Endometrial microvascular endothelial cells (primary cell): ENCODE data around the gene UNC5CL. TPM values are rescaled to one million over a fixed set of nuclear protein-coding genes. Genes with fewer than 3 reads are reported as not detected.

Experiments used
- in situ Hi-C: cut with HindIII; loops from 2 replicates; pipeline ENCODE4 v1.10.0; 2017; ENCODE audit warnings: low sequenced_read_pairs, low pct_unique_long_range_greater_than_20kb; ENCODE audit errors: inconsistent ontology term
- total RNA-seq: library from RNA; depleted of rRNA; stranded (reverse); fragments of >200 nt; gene quantifications from one replicate; pipeline ENCODE4 v1.2.3, GENCODE V29; 2015; ENCODE audit errors: inconsistent ontology term

UNC5CL gene, protein sequence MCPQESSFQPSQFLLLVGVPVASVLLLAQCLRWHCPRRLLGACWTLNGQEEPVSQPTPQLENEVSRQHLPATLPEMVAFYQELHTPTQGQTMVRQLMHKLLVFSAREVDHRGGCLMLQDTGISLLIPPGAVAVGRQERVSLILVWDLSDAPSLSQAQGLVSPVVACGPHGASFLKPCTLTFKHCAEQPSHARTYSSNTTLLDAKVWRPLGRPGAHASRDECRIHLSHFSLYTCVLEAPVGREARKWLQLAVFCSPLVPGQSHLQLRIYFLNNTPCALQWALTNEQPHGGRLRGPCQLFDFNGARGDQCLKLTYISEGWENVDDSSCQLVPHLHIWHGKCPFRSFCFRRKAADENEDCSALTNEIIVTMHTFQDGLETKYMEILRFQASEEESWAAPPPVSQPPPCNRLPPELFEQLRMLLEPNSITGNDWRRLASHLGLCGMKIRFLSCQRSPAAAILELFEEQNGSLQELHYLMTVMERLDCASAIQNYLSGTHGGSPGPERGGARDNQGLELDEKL
- not detected for total RNA-seq

DNA sequence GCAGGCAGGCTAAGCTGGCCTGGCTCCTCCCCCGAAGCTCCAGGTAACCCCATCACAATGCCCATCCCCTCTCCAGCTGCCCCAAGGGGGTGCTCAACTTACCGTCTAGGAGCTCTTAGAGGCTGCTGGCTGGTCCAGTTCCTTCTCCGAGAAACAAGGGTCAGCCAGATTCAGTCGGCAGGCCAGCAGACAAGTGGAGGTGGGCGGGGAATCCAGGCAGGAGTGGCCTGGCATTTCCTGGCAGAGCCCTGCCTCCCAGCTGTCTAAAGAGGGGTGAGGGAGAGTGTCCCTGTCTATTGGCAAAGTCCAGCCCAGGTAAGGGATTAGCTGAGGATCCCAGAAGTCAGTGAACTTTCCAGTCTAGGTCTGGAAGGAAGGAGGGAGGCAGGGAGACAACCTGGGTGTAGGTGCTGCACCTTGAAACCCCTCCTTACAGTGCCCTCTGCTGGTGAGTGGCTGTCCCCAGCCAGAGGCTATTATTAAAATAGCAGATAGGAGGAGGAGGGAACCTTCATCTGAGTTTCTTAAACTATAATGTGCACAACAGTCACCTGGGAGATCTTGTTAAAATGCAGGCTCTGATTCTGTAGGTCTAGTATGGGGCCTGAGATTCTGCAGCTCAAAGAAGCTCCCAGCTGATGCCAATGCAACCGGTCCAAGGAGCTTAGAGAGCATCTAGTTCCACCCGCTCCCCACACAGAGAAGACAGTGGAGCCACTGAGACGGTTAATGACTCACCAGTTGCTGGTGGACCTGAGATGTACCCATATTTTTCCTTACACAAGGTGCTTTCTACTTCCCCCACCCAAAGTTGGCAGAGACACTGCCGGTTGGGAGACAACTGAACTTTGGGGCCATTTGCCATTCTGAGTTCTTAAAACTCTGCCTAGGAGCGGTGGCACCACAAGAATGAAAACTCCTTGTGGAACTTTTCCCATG lies at the start of gene UNC5CL:
UNC5CL (minus strand) TSS at position 162 of the 939 bp plus-strand sequence. CDS start 4,147 bp downstream, outside the sequence.
- in situ Hi-C loops: no loop called here

DNA sequence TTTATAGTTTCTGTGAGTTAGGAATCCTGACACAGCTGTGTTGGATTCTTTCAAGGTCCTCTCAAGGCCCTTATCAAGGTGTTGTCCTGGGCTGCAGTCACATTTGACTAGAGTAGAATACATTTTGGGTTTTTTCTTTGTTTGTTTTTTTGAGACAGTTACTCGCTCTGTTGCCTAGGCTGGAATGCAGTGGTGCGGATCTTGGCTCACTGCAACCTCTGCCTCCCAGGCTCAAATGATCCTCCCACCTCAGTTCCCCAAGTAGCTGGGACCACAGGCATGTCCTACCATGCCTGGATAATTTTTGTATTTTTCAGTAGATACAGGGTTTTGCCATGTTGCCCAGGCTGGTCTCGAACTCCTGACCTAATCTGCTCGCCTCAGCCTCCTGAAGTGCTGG lies 49.4 kb upstream of the UNC5CL start:
- in situ Hi-C loops: no loop called here

DNA sequence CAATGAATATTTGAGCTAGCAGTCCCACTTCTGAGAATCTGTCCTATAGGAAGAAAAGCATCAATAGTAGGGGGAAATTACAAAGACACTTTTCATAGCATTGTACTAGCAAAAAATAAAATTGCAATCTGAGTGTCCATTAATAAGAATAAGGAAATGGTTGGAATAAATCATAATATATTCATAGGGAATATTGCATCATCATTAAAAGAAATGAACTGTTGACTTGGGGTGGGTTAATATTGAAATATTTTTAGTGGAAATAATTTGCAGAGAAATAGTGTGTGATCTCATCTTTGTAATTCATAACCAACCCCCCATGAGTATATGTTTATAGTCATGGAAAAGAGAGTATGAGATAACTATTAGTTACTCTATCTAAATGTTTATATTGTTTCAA lies 46.2 kb upstream of the UNC5CL start:
- in situ Hi-C loops: no loop called here

DNA sequence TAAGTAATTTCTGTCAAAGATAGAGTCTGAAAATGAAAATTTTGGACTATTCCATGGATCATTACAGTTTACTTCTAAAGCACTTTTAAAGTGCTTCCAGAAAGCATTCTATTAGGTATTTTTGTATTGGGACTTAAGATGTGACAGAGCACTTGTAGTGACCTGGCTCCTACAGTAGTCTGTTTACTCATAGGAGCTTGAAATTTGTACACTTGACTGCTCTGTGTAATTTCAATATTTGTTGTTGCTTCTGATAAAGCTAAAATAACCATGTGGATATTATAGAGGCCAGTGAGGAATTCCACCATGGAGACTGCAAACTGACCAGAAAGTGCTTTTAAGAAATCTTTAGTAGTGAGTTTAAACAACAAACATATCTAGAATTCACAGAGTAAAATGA lies 44.1 kb upstream of the UNC5CL start:
- in situ Hi-C loops: no loop called here

DNA sequence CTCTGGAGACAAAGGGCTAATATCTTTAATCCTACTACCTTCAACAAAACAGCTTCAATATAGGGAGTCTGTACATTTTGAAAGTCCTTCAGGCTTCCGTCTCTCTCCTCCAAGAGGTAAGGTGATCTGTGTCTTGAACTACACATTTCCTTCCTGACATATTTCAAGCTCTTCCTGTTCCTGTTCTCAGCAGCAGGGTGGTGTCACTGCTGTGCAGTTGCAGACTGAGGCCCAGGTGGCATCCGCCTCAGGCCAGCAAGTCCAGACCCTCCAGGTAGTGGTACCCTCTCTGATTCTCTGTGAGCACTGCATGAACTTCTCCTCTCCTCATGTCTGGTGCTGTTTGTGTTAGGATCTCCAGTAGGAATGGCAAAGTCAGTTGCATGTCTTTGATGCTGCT lies 41.6 kb upstream of the UNC5CL start:
- in situ Hi-C loops: no loop called here

DNA sequence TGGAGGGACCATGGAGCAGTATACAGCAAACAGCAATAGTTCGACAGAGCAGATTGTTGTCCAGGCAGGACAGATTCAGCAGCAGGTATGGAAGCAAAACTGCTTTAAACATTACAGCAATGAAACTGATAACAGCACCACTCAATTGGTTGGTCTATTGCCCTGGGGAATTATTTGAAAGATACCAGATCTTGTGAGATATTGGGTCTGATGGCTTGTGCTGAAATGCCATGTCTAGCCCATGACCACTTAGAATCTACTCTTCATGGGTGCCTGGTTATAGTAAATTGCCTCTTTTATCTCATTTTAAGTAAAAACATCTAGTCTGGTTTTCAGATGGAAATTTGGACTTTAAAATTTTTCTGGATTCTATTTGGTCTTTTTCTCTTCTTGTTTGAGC lies 40.1 kb upstream of the UNC5CL start:
- in situ Hi-C loops: no loop called here

DNA sequence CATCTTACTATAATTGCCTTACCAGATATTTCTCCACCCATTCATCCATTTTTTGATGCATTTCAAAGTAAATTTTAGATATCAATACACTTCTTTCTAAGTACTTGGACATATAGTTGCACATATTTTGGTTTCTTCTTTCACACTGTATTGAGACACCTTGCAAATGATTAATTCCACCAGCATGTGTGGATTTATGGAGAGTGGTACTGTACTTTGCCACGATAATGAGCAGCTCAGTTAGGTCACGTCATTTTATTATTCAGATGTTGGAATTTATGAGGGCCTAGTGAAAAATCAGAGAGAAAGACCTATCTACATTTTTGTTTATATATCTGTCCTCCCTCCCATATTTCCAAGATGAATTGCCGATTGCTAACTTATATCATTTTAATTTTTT lies 39.1 kb upstream of the UNC5CL start:
- in situ Hi-C loops: no loop called here

DNA sequence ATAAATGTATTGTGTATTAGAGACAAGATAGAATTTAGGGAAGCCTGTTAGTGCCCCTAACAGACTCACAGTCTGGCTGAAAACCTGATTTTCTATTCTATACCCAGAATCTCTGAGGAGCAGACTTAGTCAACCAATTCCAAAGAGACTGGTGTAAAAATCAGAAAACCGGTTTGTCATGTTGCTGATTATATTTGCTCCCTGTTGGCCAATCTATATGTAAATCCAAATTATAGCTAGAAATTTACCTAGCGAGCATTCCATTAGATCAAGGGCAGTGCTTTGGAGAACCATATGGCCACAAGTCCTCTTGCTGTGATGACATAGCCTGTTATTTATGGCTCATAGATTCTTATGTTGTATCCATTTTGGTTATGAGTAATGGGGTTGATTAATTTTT lies 38.5 kb upstream of the UNC5CL start:
- in situ Hi-C loops: no loop called here

DNA sequence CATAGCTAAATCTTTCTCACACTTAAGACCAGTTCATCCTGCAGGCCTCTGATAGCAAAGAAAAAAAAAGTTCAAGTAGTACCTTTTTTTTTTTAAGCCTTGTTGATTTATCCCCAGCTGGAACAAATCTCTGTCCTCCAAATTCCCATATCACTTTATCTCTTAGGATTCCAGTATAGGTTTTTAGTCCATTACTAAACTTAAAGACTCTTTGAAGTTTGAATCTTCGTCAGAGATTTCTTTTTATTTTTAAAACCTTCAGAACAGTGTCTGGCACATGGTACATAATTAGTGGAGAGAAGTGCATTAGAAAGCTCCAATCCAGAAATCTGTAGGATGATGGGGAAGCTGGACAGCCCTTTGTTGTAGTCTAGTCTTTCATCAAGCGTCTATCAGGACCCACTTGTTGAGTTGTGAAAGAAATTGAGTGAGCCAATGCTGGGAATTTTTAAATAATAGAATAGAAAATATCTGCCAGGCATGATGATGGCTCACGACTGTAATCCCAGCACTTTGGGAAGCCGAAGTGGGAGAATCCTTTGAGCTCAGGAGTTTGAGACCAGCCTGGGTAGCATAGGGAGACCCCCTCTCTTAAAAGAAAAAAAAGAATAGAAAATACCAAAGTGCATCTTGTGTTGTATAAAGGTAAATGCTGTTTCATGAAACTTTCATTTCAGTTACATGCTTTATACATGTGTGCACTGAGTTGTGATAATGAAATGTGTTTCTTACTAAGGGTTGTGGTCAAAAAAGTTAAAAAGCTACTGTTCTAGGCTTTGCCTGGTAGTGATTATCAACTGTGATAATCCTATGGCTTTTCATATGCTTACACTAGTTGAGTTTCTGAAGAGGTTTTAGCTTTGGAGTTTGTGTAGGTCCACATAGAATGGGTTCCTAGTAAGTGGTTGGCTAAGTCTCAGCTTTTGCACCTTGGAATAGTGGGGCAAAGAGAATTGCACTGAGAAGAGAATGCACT lies 36.9 kb upstream of the UNC5CL start:
- in situ Hi-C loops: no loop called here

DNA sequence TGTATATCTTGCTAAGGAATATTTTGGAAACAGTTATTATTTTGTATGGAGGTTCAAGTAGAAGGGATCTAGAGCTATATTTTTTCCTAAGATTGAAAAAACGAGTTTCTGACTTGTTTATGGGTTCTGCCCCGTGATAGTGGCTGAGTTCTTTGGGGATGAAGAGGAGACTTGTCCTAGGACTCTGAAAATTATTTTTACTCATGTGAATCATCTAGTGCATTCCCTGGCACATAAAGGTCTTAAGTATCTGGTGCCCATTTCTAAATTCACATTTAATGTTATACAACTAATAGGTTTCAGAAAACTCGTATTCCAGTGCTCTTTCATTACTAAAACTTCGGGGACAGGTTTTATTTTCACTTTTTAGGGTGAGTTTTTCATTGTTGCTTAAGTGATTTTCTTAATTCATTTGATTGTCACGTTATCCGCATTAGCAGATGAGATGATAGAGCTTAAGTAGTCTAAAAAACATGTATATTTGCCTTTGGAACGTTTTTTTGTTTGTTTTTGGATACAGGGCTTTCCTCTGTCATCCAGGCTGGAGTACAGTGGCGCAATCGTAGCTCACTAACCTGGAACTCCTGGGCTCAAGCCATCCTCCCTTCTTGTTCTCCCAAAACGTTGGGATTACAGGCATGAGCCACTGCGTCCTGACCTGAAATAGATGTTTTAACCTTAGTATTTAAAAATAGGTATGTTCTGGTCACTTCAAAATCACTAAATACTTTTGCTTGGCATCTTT lies 35.8 kb upstream of the UNC5CL start:
- in situ Hi-C loops: no loop called here

DNA sequence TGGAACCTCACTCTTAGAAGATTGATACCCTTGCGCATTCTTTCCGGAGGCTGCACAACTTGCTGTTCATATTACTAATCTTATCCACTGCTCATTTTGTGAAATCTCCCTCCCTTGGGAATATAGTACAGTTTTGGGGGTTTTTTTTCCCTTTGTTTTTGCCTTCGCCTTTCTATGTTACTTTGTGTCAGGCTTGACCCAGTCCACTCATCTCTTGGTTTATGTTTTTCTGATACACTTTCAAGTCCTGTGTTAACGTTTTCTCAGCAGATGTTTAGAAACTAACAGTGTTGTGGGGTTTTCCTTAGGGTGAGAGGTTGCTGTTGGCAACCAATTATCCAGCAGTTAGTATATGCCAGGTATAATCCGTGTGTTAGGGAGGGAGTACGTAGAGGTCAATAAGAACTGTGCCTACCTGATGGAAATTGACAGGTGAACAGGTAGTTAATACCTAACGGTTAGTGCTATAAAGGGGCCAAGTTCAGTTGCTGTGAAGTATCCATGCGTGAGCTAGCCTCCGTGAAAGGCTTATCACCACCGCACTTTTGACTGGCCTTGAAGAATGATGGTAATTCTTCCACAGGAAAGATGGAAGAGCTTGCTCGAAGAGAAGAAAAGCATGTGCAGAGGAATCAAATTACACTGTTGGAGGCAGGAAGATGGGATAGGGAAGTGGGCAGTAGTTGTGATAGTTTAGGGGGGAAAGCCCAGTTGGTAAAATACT lies 35.1 kb upstream of the UNC5CL start:
- in situ Hi-C loops: no loop called here

DNA sequence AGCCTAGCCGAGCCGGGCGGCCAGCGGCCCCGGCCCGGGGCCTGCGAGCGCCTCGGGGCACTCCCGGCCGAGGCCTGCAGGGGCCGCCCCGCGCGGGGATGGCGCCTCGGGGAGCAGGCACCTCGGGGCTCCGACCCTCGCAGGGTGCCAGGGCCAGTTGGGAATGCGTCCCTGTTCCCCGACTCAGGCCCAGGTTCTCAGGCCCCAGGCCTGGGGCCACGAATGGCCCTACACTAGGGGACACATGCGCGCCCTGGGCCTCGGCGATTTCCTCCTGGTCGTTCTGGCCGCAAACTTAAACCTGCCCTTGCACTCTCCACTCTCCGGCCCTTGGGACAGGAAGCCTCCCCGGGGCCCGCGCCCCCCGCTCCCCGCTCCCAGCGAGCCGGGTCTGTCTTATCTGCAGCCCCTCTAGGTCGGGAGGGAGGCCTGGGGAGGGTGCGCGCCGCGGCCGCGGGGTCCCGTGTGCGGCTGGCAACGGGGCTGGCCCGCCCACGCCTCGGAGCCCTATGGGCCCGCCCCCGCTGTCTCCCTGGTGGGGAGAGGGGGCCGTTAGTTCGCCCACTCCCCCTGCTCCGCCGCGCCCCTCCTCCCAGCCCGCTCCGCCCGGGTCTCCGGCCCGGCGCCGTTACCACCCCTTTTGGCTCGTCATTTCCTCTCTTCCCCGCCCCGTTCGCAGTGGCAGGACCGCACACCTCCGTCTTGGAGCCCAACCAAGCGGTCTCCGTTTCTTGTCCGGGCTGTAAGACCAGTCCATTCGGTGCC lies 34.4 kb upstream of the UNC5CL start:
- in situ Hi-C loops: no loop called here

DNA sequence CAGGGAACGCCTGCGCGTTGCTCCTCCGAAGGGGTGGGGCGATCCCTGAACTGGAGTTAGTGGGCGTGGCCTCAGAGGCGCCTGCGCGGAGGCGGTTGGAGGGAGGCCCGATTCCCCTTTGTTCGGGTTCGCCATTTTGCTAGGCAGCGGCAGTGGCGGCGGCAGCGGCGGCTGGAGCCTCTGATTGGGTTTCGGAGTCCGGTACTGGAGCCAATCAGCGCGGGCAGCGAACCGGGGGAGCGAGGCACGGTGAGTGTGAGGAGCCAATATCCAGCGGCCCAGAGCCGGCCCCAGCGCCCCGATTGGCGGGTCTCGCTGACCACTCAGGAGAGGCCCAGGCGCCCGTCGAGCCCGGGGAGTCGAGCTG lies 33.8 kb upstream of the UNC5CL start, which contains the start of gene NFYA:
NFYA (plus strand) TSS at position 139 of the 367 bp plus-strand sequence. CDS start 6,116 bp downstream, outside the sequence.
- in situ Hi-C loops: no loop called here

DNA sequence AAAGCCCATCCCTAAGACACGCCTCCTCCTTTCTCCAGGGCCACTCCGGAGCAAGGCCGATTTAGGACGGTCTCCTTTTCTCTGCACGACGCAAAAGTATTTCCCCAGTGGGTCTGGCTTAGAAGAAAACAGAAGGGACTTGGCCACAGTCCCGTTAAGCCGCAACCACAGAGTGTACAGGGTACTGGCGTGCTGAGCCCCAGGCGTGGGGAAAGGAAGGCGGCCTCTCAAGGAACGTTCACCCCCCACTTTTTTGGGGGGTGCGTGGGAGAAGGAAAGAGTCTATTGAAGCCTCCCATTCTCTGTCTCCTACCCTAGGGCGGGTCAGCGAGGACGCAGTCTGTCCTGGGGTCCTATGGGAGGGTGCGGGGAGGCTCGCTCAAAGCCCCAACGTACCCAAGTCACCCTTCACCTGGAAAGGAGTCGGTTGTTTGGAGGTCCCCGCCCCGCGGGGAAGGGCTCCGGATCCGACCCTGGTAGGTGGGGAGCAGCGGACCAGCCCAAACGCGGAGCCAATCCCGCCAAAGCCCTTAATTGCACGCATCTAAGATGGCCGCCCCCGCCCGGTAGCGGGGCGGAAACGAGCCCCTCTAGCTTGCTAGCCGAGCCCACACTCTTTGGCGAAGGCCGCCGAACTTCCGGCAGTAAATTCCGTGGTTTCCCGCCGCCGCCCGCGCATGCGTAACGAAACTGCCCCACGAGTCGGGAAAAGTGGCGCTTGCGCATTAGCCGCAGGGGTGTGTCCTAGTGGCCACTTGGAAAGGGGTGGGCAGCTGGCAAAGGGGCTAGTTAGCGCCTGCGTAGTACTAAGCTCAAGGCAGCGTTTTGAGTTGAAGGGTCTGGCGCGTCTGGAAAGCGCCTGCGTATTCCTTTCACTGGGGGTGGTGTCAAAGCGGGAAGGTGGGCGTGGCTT lies 33.2 kb upstream of the UNC5CL start, which contains the start of gene OARD1:
OARD1 (minus strand) TSS at position 434 of the 913 bp plus-strand sequence. CDS start 722 bp downstream, outside the sequence.
- in situ Hi-C loops: no loop called here

DNA sequence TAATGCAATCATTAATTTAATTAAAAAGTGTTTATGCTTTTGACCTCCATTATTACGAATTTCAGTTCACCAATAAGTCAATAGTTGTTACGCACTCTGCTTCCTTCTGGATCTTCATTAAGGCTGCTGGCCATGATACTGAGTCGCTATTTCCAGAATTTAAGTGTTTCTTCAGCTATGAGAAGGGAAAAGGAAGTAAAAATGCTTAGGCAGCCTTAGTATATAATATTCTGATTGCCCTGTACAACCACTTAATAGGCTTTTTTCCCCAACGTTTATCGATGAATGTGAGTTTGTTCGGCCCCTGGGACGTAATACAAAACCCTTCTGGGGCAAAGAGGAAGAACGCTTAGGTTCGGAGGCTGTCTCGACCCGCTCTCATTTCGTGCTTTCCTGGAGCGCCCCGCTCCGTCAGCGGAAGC lies 32.5 kb upstream of the UNC5CL start:
- in situ Hi-C loops: no loop called here
